GM12892 (cell line): ENCODE data around the gene GID8.

Experiments used
- POLR2A ChIP-seq: IDR thresholded peaks from 2 replicates; pipeline ENCODE4 v1.6.1; 2011; ENCODE audit warnings: low read depth, low read length, control low read depth
- POLR2AphosphoS5 ChIP-seq: IDR thresholded peaks from 2 replicates; pipeline ENCODE4 v1.6.1; 2011; ENCODE audit warnings: low read depth, low read length, control low read depth
- TAF1 ChIP-seq: IDR thresholded peaks from 2 replicates; pipeline ENCODE4 v1.6.1; 2011; ENCODE audit warnings: low read depth, mild to moderate bottlenecking, control low read depth, low read length, borderline replicate concordance

- TF ChIP-seq POLR2A (no peak), POLR2AphosphoS5 (no peak), TAF1 (no peak)
These were observed 15.3 kb downstream of the GID8 start for GRCh38 chr20:62952968-62953838.
